Osteocyte (in vitro differentiated cells): ENCODE results near the gene TRIM68. TPM values are rescaled to one million over a fixed set of nuclear protein-coding genes. Genes with fewer than 3 reads are reported as not detected.

ENCODE experiments used
- DNase-seq: peaks from one replicate; pipeline ENCODE4 v3.0.0; 2021; ENCODE audit warnings: mixed read lengths; ENCODE audit not compliant: unreplicated experiment; ENCODE audit errors: extremely low spot score
- H3K27ac Mint-ChIP-seq: one replicate; pipeline ENCODE4 v1.8.0; 2021; ENCODE audit warnings: mild to moderate bottlenecking, mixed read lengths; ENCODE audit not compliant: unreplicated experiment
- H3K27me3 Mint-ChIP-seq: one replicate; pipeline ENCODE4 v1.8.0; 2021; ENCODE audit warnings: mixed read lengths; ENCODE audit not compliant: unreplicated experiment
- H3K36me3 Mint-ChIP-seq: one replicate; pipeline ENCODE4 v1.8.0; 2021; ENCODE audit warnings: mixed read lengths; ENCODE audit not compliant: unreplicated experiment
- H3K4me1 Mint-ChIP-seq: one replicate; pipeline ENCODE4 v1.8.0; 2021; ENCODE audit warnings: mixed read lengths; ENCODE audit not compliant: unreplicated experiment
- H3K4me3 Mint-ChIP-seq: one replicate; pipeline ENCODE4 v1.8.0; 2021; ENCODE audit warnings: mild to moderate bottlenecking, moderate library complexity, mixed read lengths; ENCODE audit not compliant: unreplicated experiment
- H3K9me3 Mint-ChIP-seq: one replicate; pipeline ENCODE4 v1.8.0; 2021; ENCODE audit warnings: mixed read lengths; ENCODE audit not compliant: unreplicated experiment
- CTCF ChIP-seq: fragments of 200-600 bp; sonication (generic); IDR thresholded peaks from 2 replicates; pipeline ENCODE4 v1.5.0; 2021; ENCODE audit warnings: antibody characterized with exemption, mild to moderate bottlenecking, moderate library complexity
- total RNA-seq: library from RNA; stranded (reverse); gene quantifications from 2 replicates; pipeline ENCODE4 v1.2.1, GENCODE V29; 2021

The TRIM68 gene
- total RNA-seq, 1 donor from 2014 or later, result 10.7 TPM

GRCh38 chr11:4581443-4581842 lies 26.6 kb downstream of the TRIM68 start, which contains the start of gene OR52I2:
TSS of gene OR52I2 (plus strand) at chr11:4581743.
- no peaks in the 10 kb centered on the region for H3K36me3 Mint-ChIP-seq
- H3K27me3 Mint-ChIP-seq, result peaks cover 40% of the 10 kb centered on the region
- DNase-seq, result no peak
- H3K27ac Mint-ChIP-seq, result no peak within 1 kb of the TSS
- H3K4me1 Mint-ChIP-seq, result no peaks in the 10 kb centered on the region
- H3K4me3 Mint-ChIP-seq, result no peak within 1 kb of the TSS
- H3K9me3 Mint-ChIP-seq, result no peaks in the 10 kb centered on the region
- no peak for TF ChIP-seq CTCF

GRCh38 chr11:4580124-4580523 lies 27.9 kb downstream of the TRIM68 start:
- Mint-ChIP-seq H3K27me3 (peaks cover 35% of the 10 kb centered on the region), H3K27ac (no peak overlapping the region), H3K4me3 (no peak overlapping the region), H3K4me1 (no peaks in the 10 kb centered on the region), H3K9me3 (no peaks in the 10 kb centered on the region), H3K36me3 (no peaks in the 10 kb centered on the region)
- DNase-seq, result no peak
- no peak for TF ChIP-seq CTCF

- TF ChIP-seq CTCF, result no peak
- DNase-seq, result no peak
- H3K4me1 Mint-ChIP-seq, result no peaks in the 10 kb centered on the region
- H3K9me3 Mint-ChIP-seq, result no peaks in the 10 kb centered on the region
- no peaks in the 10 kb centered on the region for H3K36me3 Mint-ChIP-seq
- peaks cover 21% of the 10 kb centered on the region for H3K27me3 Mint-ChIP-seq
- H3K4me3 Mint-ChIP-seq, result no peak overlapping the region
- no peak overlapping the region for H3K27ac Mint-ChIP-seq
Observed at GRCh38 chr11:4578624-4579023, 29.4 kb downstream of the TRIM68 start.

GRCh38 chr11:4577761-4578160 lies 30.3 kb downstream of the TRIM68 start:
- no peak overlapping the region for H3K27ac Mint-ChIP-seq
- peaks cover 18% of the 10 kb centered on the region for H3K27me3 Mint-ChIP-seq
- no peaks in the 10 kb centered on the region for H3K36me3 Mint-ChIP-seq
- H3K4me3 Mint-ChIP-seq, result no peak overlapping the region
- H3K9me3 Mint-ChIP-seq, result no peaks in the 10 kb centered on the region
- no peak for DNase-seq
- TF ChIP-seq CTCF, result no peak
- no peaks in the 10 kb centered on the region for H3K4me1 Mint-ChIP-seq

GRCh38 chr11:4576880-4577279 lies 31.2 kb downstream of the TRIM68 start:
- TF ChIP-seq CTCF, result no peak
- no peaks in the 10 kb centered on the region for H3K4me1 Mint-ChIP-seq
- no peak for DNase-seq
- H3K27me3 Mint-ChIP-seq, result peaks cover 18% of the 10 kb centered on the region
- no peak overlapping the region for H3K4me3 Mint-ChIP-seq
- H3K36me3 Mint-ChIP-seq, result no peaks in the 10 kb centered on the region
- no peaks in the 10 kb centered on the region for H3K9me3 Mint-ChIP-seq
- H3K27ac Mint-ChIP-seq, result no peak overlapping the region
